ENCODE results near the gene SLC37A4.

GRCh38 chr11:119028346-119029068, 2.2 kb downstream of the SLC37A4 start:
- TF ChIP-seq POLR2A (IDR thresholded peaks at IDR 0.05; ENCODE audit: low read length), result no peak
- TF ChIP-seq, protein P1, sequence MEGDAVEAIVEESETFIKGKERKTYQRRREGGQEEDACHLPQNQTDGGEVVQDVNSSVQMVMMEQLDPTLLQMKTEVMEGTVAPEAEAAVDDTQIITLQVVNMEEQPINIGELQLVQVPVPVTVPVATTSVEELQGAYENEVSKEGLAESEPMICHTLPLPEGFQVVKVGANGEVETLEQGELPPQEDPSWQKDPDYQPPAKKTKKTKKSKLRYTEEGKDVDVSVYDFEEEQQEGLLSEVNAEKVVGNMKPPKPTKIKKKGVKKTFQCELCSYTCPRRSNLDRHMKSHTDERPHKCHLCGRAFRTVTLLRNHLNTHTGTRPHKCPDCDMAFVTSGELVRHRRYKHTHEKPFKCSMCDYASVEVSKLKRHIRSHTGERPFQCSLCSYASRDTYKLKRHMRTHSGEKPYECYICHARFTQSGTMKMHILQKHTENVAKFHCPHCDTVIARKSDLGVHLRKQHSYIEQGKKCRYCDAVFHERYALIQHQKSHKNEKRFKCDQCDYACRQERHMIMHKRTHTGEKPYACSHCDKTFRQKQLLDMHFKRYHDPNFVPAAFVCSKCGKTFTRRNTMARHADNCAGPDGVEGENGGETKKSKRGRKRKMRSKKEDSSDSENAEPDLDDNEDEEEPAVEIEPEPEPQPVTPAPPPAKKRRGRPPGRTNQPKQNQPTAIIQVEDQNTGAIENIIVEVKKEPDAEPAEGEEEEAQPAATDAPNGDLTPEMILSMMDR (IDR thresholded peaks at IDR 0.05), result no peak
- TF ChIP-seq BCL3 (IDR thresholded peaks at IDR 0.05), result no peak
- no peak for TF ChIP-seq CHD2 (IDR thresholded peaks at IDR 0.05; ENCODE audit: low read length, partially characterized antibody)
- TF ChIP-seq ZSCAN20 (CRISPR knock-in tag; IDR thresholded peaks at IDR 0.05), result no peak
- TF ChIP-seq PHF8 (IDR thresholded peaks at IDR 0.05; ENCODE audit: borderline replicate concordance, low read depth), result no peak
- TF ChIP-seq BHLHE40 (IDR thresholded peaks at IDR 0.05; ENCODE audit: low read depth, low read length), result no peak
- TF ChIP-seq, protein P2, sequence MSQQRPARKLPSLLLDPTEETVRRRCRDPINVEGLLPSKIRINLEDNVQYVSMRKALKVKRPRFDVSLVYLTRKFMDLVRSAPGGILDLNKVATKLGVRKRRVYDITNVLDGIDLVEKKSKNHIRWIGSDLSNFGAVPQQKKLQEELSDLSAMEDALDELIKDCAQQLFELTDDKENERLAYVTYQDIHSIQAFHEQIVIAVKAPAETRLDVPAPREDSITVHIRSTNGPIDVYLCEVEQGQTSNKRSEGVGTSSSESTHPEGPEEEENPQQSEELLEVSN (IDR thresholded peaks at IDR 0.05; ENCODE audit: borderline replicate concordance, low read depth), result no peak
- no peak for TF ChIP-seq CEBPB (IDR thresholded peaks at IDR 0.05)

Measured in A549 (cell line).